Measurements from ENCODE around the gene PCDHGA6.

DNA sequence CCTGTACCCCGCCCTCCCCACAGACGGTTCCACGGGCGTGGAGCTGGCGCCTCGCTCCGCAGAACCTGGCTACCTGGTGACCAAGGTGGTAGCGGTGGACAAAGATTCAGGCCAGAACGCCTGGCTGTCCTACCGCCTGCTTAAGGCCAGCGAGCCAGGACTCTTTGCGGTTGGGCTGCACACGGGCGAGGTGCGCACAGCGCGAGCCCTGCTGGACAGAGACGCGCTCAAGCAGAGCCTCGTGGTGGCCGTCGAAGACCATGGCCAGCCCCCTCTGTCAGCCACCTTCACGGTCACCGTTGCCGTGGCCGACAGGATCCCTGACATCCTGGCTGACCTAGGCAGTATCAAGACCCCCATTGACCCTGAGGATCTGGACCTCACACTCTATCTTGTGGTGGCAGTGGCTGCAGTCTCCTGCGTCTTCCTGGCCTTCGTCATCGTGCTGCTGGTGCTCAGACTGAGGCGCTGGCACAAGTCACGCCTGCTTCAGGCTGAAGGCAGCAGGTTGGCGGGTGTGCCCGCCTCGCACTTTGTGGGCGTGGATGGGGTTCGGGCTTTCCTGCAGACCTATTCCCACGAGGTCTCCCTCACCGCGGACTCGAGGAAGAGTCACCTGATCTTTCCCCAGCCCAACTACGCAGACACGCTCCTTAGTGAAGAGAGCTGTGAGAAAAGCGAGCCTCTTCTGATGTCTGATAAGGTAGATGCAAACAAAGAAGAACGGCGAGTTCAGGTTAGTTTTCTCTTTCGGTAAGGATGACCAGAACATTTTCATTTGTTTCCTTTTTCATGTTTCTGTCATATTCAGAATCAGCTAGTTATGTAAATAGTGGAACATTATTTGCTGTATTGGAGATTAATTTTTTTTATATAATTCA is 7.4 kb upstream of the PCDHGA6 start:
- TF ChIP-seq CTCF (IDR thresholded peaks at IDR 0.05) (no peak), POLR2A (IDR thresholded peaks at IDR 0.05) (no peak)

Data from thyroid gland (tissue), 4 donors.